NOMO-1 treated with dmso at 0.1 percent for 144 hours (cell line): ENCODE data around the gene MS4A3.
"Not testable (repeated sequence)": the region's sequence is repeated elsewhere in the genome, so short reads cannot be mapped to it uniquely, and the experiment has no call there.

Experiments used
- DNase-seq: peaks from one replicate; lab custom pipeline; 2025; ENCODE audit not compliant: unreplicated experiment; lab: John Stamatoyannopoulos, UW

The MS4A3 gene

DNA sequence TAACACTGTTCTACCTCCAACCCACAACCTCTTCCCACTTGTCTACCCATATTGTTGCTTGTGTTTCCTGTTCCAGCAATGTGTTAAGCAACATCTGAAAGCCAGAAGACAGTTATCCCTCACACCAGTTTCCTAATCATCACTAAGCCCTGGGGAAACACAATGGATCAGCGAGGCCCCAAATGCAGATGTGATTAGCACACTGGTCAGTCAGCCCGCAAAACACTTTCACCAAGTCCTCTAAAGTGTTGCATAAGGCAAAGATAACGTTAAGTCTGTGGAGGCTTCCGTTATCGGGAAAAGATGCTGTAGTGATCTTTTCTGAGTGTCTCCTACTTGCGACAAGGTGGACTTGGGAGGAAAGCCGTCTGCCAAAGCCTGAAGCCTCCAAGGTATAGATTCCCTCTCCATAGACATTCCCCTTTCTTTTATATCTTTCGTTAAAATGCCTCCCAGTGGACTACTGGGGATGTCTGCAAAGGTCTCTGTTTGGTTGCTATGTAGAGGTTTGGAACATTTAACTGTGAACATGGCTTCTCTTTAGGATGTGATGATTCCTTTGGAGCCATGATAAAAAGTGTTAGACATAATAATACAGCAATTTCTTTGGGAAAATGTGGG, at the start of gene MS4A3:
Gene MS4A3 (plus strand): TSS at position 317 of the 621 bp plus-strand sequence. CDS start 4,496 bp downstream, outside the sequence.
- DNase-seq, result peak; percentile 72

GRCh38 chr11:60016881-60017280, 39.6 kb upstream of the MS4A3 start, which contains the start of gene OOSP4B:
TSS of gene OOSP4B (plus strand) at chr11:60017181.
- no peak for DNase-seq

DNA sequence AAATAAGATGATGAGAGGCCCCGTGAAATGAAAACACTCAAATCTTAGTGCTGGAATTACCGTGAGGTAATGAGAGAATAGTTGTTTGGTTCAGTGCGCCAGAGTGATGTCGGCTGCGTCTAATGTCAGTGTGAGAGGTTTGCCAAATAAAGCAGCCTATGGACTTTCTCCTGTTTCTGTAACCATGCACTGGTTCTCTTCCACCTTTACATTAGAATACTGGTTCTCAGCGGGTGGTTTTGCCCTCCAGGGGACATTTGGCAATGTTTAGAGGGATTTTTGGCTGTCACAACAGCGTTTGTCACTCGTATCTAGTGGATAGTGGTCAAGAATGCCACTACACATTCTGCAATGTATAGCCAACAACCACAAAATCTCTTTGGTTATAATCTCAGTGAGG, 38.4 kb upstream of the MS4A3 start:
- DNase-seq, result no peak

DNA sequence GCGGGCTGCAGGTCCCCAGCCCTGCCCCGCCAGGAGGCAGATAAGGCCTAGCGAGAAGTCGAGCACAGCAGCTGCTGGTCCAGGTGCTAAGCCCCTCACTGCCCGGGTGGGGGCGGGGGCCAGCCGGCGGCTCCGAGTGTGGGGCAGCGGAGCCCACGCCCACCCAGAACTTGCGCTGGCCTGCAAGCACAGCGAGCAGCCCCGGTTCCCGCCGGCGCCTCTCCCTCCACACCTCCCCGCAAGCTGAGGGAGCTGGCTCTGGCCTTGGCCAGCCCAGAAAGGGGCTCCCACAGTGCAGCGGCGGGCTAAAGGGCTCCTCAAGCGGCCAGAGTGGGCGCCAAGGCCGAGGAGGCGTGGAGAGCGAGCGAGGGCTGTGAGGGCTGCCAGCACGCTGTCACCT, 36.1 kb upstream of the MS4A3 start:
- DNase-seq, result not testable (repeated sequence)

GRCh38 chr11:60029015-60029632, 27.3 kb upstream of the MS4A3 start:
- DNase-seq, result no peak

DNA sequence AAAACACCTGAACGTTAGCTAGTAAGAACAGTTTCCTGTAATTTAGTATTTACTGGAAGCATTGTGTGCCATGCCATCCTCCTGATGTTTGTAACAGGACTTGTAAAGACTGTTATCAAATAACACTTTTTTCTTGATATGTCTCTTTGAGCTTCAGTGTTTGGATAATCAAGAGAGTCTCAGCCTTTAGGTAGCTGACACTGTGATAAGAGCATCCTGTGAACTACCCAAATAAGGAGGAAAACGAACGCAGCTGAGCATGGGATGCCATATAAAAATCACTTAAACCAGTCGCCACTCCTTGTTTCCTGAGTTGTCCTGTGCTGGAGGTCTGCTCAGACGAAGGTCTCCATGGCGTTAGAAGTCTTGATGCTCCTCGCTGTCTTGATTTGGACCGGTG, 16.4 kb upstream of the MS4A3 start, which contains the start of gene OOSP2:
Gene OOSP2 (plus strand): TSS at position 301 of the 400 bp plus-strand sequence. CDS start 51 bp downstream, at position 352.
- no peak for DNase-seq

GRCh38 chr11:60050422-60050821, 6.0 kb upstream of the MS4A3 start:
- not testable (repeated sequence) for DNase-seq

DNA sequence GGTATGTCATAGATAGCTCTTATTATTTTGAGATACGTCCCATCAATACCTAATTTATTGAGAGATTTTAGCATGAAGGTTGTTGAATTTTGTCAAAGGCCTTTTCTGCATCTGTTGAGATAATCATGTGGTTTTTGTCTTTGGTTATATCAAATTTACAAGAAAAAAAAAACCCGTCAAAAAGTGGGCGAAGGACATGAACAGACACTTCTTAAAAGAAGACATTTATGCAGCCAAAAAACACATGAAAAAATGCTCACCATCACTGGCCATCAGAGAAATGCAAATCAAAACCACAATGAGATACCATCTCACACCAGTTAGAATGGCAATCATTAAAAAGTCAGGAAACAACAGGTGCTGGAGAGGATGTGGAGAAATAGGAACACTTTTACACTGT, 5.6 kb upstream of the MS4A3 start:
- not testable (repeated sequence) for DNase-seq

DNA sequence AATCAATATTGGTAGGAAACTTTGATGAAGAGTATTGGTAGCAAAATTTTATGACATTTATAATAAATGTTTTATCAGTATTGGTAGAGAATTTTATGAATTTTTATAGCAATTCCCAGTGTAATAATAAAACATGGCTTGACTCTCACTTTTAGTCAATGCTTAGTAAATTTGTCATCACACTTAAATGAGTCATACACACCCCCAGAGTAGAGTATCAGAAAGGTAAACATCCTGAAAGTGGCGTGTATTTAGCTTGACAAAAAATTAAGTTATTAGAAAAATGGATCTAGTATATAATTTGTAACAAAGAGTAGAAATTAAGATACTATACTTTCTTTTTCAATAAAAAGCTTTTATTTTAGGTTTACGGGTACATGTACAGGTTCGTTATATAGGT, 2.6 kb downstream of the MS4A3 start:
- no peak for DNase-seq

- DNase-seq, result no peak
These were observed 3.2 kb downstream of the MS4A3 start for GRCh38 chr11:60059521-60060240.

DNA sequence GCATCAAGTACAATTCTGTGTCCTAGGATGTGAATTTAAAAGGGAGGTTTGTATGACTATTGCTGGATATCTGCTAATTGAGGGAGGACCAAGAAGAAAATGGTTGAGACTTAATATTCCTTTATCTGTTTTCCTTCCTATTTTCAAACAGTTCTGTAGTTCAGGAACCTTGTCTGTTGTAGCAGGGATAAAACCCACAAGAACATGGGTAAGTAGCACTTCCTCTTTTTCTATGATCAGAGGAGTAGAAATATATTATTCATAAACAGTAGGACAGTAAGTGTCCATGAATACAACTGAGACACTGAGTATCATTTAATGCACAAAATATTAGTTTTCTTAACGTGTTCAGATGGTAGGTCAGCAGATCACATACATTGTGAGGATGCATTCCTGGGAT, 7.6 kb downstream of the MS4A3 start:
- DNase-seq, result no peak

GRCh38 chr11:60065801-60066200, 9.3 kb downstream of the MS4A3 start:
- DNase-seq, result no peak

DNA sequence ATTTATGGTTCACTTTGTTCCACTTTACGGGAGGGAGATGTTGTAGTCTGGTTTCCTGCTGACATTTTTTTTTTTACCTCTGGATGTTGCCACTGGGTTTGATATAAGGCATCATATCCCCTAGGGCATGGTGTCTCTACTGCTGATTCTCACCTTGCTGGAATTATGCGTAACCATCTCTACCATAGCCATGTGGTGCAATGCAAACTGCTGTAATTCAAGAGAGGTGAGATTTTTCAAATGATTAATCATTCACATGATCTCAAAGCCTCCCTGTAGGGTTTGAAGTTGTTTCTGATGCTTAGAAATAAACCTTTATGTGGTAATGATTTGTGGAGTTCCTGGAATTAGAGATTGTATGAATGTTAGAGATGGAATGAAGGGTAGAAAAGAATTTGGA, 13.0 kb downstream of the MS4A3 start:
- no peak for DNase-seq

DNA sequence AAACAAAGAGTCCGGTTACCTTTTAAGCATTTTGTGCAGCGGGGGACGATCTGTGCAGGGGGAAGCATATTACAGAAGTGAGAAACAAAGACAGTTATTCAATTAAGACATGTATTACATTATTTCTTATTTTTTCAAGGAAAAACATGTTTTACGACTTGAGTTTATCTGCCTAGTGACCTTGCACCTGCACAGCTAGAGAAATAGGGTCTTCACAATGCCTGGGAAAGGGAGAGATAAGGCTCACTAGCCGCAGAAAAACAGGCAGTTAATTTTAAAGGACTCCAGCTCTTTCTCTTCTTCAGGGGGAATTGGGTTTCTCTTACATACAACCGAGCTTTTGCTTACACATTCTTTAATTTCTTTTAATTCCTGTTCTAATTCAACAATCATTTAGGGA, 15.2 kb downstream of the MS4A3 start:
- DNase-seq, result not testable (repeated sequence)

DNA sequence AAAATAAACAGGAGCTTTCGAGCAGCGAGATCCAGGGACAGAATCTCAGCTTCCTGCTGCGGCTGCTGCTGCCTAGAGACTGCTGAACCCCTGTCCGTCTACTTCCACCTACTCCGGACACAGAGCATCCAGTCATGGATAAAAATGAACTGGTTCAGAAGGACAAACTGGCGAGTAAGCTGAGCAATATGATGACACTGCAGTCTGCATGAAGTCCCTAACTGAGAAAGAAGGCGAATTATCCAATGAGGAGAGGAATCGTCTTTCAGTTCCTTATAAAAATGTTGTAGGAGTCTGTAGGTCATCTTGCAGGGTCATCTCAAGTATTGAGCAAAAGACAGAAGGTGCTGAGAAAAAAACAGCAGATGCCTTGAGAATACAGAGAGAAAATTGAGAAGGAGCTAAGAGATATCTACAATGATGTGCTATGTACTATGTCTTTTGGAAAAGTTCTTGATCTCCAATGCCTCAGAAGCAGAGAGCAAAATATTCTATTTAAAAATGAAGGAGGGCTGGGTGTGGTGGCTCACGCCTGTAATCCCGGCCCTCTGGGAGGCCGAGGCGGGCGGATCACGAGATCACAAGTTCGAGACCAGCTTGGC, 20.9 kb downstream of the MS4A3 start:
- DNase-seq, result no peak

DNA sequence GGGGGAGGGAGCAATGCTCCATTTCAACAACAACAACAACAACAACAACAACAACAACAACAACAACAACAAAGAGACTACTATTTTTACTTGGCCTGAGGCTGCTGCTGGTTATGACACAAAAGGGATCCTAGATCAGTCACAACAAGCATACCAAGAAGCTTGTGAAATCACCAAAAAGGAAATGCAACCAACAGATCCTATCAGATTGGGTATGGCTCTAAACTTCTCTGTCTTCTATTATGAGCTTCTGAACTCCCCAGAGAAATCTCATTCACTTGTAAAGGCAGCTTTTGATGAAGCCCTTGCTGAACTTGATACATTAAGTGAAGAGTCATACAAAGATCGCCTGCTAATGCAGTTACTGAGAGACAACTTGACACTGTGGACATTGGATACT, 21.5 kb downstream of the MS4A3 start:
- no peak for DNase-seq

DNA sequence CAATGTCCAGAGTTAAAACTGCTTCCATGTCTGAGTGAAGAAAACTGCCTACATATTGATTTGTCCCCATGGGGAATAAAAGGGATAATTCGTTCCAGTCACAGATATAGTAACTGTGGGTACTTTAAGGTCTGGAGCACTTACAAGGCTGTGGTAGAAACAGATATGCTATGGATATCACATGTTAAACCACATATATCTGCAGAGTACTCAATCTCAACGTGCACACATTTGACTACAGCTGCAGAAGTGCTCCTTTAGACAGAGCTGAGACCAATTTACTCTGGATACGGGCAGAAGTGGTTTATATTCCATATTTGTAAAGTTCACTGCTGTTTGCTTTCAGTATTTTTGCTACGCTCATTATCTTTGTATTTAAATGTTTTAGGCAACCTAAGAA, 22.3 kb downstream of the MS4A3 start:
- no peak for DNase-seq

GRCh38 chr11:60080535-60080934, 24.1 kb downstream of the MS4A3 start:
- DNase-seq, result no peak

DNA sequence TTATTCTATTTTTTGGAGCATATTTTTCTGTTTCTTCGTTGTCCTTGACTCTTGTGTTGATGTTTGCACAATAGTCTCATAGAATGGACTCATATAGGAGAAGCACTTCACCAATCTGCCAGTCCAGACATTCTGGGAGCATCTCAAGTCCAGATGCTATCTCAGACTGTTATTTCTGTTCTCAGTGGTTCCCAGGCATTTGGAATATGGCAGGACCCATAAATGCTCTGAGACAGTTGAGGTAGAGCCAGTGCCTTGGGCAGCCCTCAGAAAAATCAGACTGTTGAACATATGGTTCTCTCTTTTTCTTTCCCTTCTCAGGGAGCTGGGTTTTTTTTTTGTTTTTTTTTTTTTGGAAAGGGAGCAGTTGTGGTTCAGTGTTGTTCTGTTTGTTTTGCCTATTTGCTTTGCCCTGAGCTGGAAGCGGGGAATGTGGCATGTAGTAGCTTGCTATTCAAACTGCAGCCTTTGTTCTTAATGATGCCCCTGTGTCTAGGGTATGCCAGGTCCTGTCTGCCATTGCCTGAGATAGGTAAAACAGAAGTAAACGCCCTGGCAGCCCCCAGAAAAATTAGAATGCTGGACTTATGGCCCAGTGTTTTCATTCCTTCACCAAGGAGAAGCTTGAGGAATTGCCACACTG, 28.3 kb downstream of the MS4A3 start:
- DNase-seq, result no peak

- DNase-seq, result no peak
These were observed 29.4 kb downstream of the MS4A3 start for GRCh38 chr11:60085909-60086308.

DNA sequence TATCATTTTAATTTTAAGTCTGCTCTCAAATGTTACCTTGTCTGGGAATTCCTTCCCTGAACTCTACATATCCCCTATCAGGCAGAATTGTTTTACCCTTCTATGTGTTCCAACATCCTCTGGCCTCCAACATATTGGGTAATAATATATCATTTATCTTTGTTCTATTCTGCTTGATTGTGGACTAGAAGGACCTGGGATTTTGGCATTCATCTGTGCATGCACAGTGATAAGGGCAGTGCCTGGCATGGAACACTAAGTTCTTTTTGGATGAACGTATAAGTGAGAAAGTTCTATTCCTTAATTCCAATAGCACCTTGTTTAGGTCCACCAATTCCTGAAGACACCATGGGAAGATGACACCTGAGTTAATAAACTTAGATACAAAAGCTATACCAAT, 30.8 kb downstream of the MS4A3 start:
- DNase-seq, result no peak
